Renal pelvis (tissue), 4 donors: Measurements from ENCODE around the gene NNAT. TPM values are rescaled to one million over a fixed set of nuclear protein-coding genes. Genes with fewer than 3 reads are reported as not detected.
A peak's percentile ranks its signal among the peaks of the same experiment; 100 is the strongest.

Source experiments
- DNase-seq: peaks from one replicate; pipeline ENCODE4 v3.0.0-alpha.2; 2013
- polyA plus RNA-seq, 3 donors: library from polyadenylated mRNA; unstranded; fragments of 120-200 nt; gene quantifications; one replicate each; pipeline ENCODE4 v1.2.1, GENCODE V29; 2013; ENCODE audit not compliant: insufficient read length in 3 of 3

Gene NNAT
- polyA plus RNA-seq, 3 donors: 64.7 to 125 (median 114) TPM

- DNase-seq: peak; percentile 70
These were observed 2.2 kb upstream of the NNAT start for GRCh38 chr20:37518606-37519507.

DNA sequence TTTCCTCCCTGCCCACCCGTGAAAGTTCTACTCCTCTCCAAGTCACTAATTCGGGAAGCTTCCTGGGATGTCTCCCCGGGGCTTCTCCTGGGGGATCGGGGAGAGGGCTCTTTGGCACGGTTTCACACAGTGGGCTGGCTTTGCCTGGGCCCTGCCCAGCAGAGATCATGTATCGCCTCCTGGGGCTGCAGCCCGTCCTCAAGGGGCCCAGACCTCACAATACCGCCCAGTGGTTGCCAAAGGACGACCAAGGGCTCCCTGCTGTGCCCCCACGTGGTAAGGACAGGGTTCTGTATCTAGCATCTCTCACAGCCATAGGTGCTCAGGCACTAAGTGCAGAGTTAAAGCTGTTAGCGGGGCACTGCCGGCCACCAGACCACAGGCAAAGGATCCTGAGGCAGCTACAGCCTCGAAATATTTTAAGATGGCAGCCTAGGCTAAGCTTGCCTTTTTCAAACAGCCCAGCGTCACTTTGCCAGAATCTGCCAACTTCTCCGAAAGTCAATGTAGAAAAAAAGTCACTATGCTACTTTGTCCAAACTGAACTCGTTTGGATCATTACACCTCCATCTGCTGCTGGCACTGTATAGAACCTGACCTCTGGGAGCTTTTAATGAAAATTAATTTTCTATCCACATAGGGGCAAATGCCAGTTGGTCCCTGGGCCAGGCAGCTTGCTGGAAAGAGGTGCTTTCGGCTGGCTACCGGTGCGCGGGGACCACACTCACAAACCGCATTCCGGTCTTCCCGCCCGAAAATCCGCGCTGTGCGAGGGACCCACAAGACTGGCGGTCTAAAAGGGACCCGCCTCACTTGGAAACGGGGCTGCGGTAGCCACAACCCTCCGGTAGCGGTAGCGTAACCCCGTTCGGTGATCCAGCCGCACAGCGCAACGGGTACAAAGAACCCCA lies 1.3 kb upstream of the NNAT start:
- peak; percentile 27 for DNase-seq

DNA sequence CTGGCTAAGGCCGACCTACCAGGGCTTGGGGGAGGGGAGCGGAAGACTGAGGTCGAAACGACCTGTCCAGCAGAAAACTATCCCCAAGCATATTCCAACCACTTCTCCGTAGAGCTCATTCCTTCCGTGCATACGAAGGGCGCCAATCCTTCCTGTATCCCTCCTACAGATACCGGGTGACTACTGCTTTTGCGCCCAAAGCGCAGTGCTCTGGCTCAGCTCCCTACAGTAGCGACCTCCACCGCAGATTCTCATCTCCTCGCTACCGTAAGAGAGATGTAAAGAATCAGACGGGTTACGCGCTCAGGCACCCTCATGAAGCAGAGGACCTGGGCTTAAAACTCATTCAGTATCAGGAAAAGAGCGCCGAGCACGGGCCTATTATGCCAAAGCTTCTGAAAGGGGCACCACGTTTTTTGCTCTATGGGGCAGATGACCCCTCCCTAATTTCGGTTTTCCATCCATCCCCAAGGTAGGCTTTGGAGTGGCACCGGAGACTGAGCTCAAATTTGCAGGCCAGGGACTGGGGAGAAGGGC lies 563 bp upstream of the NNAT start:
- no peak for DNase-seq

GRCh38 chr20:37522260-37523011 lies 1.4 kb downstream of the NNAT start:
- DNase-seq: peak; percentile 50

GRCh38 chr20:37523012-37523391 lies 2.0 kb downstream of the NNAT start:
- no peak for DNase-seq

DNA sequence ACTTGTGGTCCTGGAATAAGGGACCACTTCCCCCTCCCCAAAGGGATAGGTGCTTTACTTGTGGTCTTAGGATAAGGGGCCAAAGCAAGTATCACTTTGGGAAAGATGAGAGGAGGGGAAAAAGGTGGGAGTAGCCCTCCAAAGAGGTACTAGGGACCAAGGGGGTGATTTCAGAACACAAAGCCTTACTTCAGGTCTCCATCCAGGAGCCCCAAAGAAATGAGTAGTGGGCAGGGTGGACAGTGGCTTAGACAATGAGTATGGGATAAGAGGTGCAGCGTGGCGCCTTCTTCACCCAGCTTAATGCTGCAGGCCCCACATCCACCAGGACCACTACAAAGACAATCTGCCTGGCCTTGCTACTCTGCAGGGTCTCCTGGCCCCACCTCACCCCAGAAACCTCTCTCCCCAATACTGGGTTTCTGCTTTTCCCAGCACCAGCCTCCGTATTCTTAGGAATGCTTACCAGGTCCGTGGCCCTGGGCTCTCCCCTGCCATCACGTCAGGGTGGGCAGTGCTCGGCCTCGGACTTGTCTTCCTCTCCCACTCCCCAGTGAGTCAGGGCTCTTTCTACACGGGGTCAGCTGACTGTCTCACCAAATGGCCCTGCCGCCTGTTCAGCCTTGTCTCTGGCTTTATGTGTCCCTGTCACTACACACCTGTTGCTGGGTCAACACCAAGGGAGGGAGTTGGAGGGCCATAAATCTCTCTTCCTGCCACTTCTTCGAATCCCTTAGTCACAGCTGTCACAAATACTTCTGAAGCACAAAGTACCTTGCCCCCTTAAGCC lies 3.1 kb downstream of the NNAT start:
- peak; percentile 77 for DNase-seq

DNA sequence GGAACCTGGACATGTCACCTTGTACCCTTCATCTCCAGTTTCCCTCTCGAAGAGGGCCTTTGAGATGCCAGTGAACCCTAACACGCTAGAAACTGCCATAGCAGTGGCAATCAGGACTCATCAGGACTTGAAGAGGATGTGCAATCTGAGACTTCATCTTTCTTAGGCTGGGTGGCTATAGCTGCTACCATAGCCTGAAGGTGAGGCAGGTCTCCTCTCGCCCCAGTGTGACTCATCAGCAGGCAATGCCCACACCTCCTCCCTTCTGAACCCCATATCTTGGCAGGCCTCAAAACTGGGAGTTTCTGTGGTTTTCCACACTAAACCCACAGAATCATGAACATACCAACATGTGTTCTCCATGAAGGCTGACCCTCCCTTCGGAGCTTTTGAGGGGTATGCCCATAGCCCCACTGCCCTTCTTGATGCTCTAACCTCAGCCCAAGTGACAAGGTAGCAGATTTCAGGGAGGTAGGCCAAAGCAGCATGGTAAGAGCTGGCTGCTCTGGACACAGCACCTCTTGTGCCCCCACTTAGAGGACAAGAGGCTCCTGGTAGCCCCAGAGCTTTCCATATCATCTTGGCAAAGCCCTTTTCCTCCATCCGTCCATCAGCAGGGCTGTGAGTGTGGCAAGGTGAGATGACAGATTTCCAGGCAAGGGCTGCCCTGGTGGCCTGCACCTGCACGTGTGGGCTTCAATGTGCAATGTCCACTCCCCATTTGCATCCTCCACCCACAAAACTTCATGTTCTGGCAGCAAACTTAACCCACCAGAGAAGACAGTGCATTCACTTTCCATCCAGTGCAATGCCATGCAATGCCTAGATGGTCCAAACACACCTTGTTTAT lies 4.0 kb downstream of the NNAT start:
- no peak for DNase-seq

- DNase-seq: no peak
These were observed 4.8 kb downstream of the NNAT start for GRCh38 chr20:37525810-37526209.

DNA sequence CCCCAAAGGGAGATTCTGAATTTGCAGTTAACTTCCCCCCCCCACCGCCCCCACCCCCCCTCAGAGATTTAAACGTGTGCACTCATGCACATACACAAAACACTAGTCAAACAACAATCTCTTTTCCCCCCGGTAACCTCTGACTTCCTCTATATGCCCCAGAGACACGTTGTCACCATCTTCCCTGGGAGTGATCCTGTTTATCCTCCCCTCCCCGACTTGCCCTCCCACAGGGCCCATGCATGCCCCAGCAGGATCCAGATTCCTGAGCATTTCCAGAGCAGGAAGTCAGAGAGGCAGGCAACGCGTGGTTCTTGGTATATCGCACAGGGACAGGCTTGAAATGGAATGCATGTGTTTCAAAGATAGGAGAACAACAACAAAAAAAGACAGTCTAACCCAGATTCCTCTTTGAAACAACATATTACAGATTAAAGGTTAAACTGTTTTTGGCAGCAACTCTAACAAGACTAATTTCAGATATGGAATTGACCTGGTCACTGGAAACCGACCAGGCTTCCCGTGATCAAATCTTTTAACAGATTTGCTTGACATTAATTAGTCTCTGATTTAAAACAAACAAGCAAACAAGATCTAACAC lies 5.3 kb downstream of the NNAT start:
- peak; percentile 42 for DNase-seq

- peak; percentile 29 for DNase-seq
These were observed 6.0 kb downstream of the NNAT start for GRCh38 chr20:37526839-37527637.

DNA sequence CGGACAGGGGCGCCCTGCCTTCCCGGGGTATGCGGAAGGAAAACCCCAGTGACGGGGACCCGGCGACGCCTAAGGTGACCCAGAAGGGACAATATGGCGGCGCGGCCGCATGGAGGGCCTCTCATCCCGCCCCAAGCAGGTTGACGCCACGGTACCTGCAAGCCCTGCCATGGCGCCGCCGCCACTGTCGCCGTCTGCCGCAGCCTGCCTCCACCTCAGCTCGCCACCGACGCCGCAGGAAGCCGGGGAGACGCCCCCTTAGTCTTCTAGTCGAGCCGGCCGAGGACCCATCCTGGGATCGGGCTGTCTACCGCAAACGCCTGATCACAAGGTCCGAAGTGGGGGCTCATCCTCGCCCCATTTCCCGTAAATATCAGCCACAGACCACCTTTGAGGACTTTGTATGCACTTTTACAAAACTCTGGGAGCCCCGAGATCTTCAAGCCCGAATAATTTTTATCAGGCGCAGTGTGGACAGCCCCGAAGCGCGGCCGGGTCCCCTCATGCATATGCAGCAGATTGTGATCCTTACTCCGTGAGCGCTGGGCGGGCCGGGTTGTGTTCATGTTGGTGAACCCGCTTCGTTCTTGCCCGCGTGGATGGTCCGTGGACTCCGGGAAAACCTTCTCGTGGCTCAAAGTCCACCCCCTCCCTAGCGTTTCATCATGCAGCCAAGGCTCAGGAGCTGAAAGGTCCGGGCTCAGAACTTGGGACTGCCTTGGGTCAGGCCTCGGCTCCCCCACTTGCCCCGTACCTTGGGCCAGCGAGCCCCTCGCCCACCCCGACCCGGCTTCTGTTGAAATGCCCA lies 6.8 kb downstream of the NNAT start, which contains the start of gene BLCAP:
BLCAP (minus strand) TSS at position 239 of the 808 bp plus-strand sequence. CDS start 8,702 bp downstream, outside the sequence.
- DNase-seq: peak; percentile 88

DNA sequence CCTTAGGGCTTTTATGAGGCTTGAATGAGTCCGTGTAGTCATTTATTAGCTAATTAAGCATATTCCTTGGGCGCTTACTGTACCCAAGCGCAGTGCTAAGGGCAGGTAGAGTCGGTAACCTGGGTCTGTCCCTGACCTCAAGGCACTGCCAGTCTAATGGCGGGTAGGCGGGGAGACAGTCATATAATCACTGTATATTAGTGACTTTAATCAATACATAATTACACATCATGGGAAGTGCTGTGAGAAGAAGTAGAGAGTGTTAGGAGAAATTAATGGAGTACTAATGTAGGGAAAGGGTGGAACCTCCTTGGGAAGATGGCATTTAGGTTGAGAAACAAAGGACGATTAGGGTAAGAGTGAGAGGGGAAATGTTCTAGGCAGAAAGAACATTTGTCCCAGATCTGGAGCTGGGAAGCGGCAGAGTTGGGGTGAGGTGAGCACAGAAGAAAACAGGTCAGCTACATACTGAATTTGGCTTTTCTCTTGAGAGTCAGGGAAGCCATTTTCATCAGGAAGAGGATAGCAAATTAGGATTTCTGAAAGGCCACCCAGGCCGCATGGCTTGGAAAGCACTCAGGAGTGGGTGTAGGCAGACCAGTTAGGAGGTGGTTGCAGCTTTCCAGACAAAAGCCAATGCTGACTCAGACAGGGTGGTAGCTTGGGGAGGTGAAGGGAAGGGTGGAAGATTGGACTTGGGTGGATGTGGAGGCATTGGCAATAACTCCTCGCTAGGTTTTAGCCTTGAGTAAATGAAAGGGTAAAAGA lies 7.6 kb downstream of the NNAT start:
- no peak for DNase-seq

GRCh38 chr20:37529214-37529967 lies 8.3 kb downstream of the NNAT start:
- DNase-seq: no peak

DNA sequence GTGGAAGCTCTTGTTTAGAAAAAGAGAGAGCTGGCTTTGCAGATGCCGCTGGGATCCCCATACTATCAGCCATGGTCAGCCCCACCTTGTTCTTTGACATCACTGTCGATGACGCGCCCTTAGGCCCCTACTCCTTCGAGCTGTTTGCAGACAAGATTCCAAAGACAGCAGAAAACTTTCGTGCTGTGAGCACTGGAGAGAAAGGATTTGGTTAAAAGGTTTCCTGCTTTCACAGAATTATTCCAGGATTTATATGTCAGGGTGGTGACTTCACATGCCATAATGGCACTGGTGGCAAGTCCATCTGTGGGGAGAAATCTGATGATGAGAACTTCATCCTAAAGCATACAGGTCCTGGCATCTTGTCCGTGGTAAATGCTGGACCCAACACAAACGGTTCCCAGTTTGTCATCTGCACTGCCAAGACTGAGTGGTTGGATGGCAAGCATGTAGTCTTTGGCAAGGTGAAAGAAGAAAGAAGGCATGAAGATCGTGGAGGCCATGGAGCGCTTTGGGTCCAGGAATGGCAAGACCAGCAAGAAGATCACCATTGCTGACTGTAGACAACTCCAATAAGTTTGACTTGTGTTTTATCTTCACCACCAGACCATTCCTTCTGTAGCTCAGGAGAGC lies 9.0 kb downstream of the NNAT start:
- no peak for DNase-seq

- no peak for DNase-seq
These were observed 9.6 kb downstream of the NNAT start for GRCh38 chr20:37530696-37531095.
